ENCODE data around the gene CYSLTR2.

- no peak for TF ChIP-seq POLR2A (IDR thresholded peaks at IDR 0.05)
- no peak for TF ChIP-seq CTCF (IDR thresholded peaks at IDR 0.05)
Observed at GRCh38 chr13:48687249-48687648, 33.5 kb downstream of the CYSLTR2 start.
